Activated CD8-positive, alpha-beta memory T cell treated with anti-CD3 and anti-CD28 coated beads, Interleukin-2, amount 50 U/mL, for 4 hours (primary cell): ENCODE measurements around the gene DIS3L.
"Not testable (repeated sequence)": the region's sequence is repeated elsewhere in the genome, so short reads cannot be mapped to it uniquely, and the experiment has no call there.

Source experiments
- DNase-seq: peaks from one replicate; pipeline ENCODE4 v3.0.0-alpha.2; 2020

DIS3L gene

DNA sequence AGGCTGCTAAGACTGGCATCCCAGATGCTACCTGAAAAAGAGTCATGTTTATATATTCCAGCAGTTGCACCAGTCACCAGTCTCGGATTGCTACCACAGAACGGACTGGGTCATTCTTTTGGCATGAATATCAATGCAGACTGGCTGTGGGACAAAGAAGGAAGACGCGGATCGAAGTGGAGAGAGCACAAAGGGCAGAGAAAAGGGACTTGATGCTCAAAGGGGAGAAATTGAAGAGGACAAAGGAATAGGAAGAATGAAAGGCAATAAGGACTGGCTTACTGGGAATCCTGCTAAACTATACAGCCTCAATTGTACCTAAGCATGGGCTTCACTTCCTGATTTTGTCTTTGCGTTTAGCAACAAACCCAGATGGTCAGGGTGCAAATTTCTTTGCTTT is 15.3 kb upstream of the DIS3L start:
- no peak for DNase-seq

DNA sequence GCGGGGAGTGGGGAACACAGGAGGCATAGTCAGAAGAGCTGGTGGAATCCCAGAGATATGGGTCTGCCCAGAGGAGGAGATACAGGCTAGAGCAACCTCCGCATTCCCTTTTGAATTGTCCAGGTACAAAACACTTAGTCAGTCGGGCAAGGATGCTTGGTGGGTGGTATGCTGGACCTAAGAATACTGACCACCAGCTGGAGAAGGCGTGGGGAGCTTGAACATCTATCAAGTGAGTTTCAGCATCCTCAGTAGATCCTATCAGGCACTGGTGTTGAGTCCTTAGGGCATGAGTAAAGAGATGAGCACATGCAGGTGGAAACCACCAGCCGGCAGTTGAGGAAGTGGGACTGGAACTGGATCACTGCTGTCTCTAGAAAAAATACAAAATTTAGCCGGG is 14.7 kb upstream of the DIS3L start:
- DNase-seq = no peak

DNA sequence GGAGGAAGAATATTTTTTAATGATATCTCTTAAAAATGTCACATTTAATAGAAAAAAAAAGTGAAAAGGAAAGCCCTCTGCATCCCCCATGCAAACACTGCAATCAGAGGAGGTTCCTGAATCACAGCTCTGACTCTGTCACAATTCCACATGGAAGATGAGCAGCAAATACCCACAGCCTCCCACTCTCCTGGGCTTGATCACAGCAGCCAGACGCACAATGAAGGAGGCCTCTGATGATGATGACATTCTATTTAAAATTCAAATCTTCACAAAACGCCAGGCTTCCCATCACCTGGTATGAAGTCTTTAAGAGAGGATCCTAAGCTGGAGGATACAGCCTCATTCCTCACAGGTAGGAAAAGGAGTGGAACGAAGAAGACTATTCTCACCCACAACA is 9.1 kb upstream of the DIS3L start:
- DNase-seq = no peak

DNA sequence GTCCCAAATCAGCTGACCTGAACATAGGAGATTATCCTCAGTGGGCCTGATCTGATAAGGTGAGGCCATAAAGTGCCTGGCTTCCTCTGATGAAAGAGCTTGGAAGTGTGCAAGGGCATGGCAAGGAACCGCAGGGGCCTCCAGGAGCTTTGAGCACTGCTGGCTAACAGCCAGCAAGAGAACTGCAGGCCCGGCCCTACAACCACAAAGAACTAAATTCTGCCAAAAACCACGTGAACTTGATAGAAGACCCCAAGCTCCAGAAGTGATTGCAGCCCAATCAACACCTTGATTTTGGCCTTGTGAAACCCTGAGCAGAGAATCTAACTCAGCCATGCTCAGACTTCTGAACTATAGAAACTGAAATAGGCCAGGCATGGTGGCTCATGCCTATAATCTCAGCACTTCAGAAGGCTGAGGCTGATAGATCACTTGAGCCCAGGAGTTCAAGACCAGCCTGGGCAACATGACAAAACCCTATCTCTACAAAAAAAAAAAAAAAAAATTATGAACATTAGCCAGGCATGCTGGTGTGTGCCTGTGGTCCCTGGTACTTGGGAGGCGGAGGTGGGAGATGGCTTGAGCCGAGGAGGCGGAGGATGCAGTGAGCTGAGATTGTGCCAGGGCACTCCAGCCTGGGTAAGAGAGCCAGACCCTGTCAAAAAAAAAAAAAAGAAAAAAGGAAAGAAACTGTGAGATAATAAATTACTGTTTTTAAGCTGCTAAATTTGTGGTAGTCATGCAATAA is 7.7 kb upstream of the DIS3L start:
- DNase-seq = no peak

DNA sequence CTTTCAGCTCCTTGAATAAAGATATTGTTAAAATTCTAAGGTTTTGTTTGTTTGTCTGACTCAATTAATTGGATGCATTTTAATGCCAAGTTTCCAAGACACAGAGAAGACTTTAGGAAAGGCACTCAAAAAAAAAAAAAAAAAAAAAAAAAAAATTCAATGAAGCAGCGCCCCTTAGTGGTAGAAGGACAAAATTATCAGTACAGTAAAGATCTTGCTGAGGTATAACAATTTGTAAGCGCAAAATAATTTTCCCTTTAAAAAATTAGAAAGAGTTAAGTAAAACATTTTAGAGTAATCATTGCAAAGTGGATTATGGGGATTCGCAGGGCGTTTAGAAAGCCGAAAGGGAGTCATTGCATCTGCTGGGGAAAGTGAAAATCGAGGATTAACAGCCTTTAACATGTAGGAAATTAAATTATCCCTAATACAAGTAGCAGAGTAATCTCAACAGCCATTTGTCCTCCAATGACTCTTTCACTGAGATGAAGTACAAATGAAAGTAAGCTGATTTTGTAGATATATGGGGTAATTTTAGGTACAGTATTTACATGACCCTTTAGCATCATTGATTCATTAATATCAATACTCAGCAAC is 5.8 kb upstream of the DIS3L start:
- no peak for DNase-seq

DNA sequence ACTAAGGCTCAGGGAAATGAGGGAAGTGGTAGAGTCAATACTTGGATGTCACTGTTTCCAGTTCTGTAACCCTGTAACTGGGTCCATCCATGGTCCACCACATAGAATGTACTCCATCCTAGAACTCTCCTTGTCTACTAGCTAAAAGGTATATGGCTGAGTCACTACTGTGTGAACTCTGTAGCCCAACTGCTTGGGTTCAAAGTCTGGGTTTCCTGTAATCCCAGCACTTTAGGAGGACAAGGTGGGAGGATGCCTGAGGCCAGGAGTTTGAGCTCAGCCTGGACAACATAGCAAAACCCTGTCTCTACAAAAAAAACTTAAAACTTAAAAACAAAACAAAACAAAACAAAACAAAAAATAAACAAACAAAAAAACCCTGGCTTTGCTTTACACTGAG is 5.3 kb upstream of the DIS3L start:
- DNase-seq = no peak

DNA sequence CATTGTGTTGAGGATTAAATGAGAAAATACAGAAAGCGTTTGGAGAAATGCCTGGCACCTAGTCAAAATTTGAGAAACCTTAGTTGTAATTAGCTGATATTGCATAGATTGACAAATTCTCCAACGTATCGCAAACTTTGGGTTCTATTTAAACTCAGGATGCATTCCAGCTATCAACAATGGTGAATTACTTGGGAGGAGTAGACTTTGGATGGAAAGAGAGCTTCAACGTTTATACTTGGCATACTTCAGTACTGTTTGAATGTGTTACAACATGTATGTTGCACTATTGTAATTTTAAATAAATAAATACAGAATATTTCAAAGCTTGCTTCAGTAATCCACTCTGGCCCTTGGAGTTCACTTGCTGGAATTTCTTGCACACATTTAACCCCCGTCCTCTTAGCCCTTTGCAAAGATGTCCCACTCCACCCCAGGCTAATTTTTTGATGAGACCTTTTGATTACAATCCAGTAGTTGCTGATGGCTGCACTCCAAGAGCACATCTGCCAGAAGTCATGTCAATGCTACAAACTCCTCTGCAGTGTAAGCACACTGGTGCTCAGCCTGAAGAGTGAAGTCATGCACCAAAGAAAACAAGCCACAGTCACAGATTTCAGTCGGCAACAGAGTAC is 4.7 kb upstream of the DIS3L start:
- DNase-seq = no peak

DNA sequence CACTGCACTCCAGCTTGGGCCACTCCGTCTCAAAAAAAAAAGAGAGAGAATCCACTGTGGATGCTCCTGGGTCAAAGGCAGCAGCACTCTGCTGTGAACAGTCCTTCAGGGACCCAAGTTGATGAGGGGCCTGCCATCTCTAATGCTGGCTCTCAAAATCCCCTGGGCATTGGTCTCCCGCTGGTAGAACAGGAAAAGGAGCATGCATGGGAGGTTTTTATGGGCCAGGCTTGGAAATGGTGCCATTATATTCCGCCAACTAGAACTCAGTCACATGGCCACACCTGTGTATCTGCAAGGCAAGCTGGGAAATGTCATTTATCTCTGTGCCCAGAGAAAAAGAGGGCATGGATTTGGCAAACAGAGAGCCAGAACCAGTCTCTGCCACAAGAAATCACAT is 3.4 kb upstream of the DIS3L start:
- DNase-seq = no peak

DNA sequence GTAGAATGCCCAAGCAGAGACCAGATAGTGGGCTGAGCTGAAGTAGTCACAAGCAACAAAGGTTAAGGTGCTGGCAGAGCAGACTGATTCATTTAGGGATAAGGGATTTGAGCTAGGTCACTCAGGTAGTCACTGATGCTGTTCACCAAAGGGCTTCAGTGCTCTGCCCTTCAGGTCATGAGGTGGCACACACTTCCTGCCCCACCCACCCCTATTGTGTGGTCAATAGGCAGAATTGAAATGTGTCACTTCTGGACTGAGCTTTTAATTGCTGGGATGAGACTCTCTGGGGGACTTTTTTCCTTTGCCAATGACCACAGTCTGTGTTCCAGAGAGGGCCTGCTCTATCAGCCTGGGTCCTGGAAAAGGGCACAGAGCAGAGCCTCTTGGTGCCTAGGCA is 2.9 kb upstream of the DIS3L start:
- DNase-seq = no peak

DNA sequence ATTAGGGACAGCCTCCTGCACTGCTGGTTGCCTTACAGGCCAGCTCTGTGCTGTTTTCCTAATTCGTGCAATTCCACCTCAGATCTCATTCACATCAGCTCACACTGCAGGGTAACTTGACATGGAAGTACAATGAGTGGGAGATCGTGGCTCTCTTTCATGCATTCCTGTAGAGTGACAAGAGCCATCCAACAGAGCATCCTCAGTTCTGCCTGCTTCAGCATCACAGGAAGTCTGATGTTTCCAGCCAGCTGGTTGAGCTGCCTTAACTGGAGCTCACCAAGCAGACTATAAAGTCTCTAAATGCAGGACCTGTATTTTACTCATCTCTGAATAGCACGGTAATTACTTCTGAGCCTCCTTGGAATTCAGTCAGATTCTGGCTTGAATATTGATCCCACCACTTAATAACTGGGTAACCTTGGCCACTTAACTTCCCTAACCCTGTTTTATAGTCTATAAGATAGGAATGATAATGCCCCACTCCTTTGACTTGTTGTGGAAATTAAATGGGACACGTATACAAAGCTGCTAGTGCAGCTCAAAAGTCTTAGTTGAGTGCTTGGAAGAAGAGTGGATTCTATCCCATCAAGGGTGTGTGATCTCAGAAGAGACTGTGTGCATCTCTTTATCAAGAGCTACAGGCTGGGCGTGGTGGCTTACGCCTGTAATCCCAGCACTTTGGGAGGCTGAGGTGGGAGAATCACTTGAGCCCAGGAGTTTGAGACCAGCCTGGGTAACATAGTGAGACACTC is 1.4 kb upstream of the DIS3L start:
- DNase-seq = no peak

DNA sequence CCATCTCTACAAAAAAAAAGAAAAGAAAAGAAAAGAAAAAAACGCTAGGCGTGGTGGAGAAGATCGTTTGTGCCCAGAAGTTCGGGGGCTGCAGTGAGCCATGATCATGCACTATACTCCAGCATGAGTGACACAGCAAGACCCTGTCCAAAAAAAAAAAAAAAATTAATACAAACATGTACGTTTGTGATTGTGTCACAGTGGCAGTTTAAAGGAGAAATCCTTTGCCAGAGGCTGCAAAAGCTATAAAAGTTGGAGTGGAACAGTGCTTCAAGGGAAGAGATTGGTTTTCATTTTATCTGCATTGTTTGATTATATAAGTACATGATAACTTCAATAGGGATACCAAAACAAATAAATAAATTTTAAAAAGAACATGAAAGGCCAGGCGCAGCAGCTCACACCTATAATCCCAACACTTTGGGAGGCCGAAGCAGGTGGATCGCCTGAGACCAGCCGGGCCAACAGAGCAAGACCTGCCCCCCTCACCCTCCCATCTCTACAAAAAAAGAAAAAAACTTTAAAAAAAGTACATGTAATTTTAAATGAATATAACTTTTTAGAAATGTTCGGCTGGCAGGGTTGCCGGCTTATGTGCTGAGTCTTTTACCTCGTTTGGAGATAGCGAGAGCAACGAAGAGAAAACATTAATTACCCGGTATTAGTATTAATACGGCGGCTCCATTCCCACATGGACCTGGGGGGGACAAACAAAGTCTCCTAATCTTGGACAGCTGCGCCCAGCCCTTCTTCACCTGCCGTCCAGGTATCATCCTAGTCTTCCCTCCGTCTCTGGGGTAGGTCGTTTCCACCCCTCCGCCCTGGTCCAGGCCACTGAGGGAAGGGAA is 573 bp upstream of the DIS3L start:
- DNase-seq = no peak

DNA sequence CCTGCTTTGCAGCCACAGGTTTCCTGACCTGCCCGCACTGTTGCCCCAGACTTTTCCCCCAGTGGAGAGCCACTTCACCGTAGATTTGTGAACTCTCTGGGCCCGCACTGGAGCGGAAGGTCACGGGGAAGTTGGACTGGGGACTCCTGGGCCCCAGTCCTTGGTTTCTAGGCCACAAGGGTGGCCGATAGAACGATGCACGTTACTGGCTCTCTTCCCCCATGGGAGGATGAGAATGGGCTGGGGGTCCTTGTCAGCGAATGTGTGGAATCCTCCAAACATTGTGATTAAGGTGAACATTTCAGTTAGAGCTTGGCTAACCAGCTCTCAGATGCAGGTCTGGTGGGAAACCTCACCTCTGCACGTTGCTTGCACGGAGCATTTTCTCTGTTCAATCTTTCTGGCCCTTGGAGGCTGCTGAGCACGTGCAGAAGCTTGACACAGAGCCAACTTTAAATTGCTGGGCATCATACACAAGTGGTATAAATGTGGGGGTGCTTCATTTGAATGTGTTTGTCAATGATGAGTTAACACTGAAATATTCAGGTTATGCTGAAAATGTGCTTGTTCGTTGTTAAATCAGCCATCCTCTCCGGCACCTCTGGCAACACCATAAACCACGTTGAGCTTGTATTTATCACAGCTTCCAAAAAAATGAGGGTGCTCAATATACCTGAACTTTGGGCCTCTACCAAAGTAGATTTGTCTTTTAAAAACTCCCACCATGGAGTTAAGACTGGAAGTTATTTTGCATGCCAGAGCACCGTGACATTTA is 976 bp downstream of the DIS3L start:
- DNase-seq = no peak

DNA sequence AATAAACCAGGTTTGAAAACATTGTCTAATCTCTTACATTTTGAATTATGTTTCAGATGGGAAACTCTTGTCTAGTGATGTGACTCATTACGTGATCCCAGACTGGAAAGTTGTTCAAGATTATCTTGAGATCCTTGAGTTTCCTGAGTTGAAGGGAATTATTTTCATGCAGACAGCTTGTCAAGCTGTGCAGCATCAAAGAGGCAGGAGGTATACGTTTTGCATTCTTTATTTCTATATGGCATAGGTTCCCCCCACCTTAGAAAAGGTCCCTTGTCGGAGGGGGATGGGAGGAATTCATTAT is 1.5 kb downstream of the DIS3L start:
- DNase-seq = no peak

DNA sequence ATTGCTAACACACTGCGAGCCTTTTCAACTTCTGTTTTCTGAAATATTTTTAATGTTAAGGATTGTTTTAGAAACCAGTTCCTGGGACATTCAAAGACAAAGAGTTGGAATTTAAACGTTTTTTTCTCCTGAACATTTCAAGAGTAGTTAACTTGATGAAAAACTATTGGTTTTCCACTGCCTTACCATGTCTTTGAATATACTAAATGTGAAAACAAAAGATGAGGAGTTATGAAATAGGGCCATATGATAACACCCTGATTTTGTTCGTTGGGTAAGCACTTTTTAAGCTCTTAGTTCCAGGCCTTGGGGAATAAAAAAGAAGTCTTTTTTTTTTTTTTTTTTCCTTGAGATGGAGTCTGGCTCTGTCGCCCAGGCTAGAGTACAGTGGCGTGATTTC is 2.8 kb downstream of the DIS3L start:
- DNase-seq = no peak

DNA sequence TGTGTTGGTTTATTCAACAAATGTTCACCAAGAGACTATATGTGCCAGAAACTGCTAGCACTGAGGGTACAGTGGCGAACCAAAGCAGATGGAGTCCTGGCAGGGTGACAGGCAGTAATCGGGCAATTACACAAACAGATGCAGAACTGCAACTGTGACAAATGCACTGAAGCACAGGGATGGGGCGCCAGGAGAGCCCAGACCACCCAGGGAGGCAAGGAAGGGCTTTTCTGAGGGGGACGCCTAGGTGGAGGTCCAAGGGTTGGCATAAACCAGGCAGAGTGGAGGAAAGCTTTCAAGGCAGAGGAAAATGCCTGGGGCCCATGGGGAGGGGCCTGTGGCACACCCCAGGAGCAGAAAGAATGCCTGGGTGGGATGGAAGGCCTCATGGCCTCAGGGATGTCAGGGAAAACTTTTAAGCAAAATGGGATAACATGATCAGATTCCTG is 5.5 kb downstream of the DIS3L start:
- DNase-seq = no peak

DNA sequence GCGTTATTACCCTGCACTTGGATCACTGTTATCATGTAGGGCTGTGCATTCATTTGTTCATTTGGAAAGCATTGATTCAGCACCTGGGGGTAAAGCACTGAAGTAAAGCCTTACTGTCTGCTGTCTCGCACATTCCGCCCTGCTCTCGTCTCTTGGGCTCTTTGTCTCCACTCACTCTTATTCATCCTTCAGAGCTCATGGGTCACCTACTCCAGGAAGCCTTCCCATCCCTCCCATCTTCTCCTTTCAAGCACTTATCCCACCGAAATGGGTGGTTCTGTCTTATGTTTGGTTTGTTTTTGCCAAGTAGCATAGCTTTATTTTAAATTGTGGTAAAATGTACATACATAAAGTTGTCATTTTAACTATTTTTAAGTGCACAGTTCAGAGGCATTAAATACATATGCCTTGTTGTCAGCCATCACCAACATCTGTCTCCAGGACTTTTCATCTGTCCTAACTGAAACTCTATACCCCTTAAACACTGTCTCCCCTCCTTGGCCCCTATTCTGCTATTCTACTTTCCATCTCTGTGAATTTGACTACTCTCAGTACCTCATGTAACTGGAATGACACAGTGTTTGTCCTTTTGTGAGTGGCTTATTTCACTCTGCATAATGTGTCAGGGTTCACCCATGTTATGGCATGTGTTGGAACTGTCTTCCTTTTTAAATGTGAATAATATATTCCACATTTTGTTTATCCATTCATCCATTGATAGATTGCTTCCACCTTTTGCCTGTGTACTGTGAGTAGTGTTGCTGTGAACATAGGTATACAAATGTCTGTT is 9.3 kb downstream of the DIS3L start:
- no peak for DNase-seq

DNA sequence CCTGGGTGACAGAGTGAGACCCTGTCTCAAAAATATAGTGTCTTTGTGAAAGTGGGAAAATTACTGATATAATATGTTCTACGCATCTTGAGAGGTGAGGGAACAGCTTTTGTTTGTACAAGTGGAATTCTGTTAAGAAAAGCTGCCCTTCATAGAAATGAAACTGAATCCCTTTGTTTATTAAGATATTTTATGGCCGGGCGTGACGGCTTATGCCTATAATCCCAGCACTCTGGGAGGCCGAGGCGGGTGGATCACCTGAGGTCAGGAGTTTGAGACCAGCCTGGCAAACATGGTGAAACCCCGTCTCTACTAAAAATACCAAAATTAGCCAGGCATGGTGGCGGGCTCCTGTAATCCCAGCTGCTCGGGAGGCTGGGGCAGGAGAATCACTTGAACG is 11.1 kb downstream of the DIS3L start:
- not testable (repeated sequence) for DNase-seq

DNA sequence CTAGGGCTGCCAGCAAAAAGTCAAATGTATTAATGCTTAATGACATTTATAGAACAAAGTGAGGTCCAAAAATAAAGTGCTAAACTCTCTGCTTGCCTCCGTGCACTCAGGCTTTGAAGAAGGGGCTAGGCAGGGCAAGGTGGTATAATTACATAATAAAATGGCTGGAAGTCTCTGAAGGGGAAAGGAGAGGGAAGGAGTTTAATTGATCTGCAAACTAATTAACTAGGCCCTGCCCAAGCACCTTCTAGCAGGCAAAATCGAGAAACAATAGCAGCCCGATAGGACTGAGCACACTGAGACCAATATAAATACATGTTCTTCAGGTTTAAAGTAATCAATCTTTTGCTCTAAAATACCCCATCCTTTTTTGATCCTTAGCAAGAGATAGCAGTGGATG is 13.0 kb downstream of the DIS3L start:
- no peak for DNase-seq

DNA sequence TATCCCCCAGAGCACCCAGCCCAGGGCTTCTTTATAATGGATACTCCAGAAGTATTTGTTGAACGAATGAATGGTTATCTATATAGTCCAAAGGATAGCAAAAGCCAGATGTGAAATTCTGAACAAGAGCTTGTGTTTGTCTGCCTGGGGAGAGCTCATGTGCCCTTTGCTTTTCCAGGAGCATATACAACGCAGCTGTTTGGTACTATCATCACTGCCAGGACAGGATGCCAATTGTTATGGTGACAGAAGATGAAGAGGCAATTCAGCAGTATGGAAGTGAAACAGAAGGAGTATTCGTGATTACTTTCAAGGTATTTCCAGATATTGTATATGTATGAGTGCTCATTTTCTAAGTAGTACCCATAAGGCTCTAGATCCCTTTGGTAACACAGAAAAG is 15.2 kb downstream of the DIS3L start:
- no peak for DNase-seq

DNA sequence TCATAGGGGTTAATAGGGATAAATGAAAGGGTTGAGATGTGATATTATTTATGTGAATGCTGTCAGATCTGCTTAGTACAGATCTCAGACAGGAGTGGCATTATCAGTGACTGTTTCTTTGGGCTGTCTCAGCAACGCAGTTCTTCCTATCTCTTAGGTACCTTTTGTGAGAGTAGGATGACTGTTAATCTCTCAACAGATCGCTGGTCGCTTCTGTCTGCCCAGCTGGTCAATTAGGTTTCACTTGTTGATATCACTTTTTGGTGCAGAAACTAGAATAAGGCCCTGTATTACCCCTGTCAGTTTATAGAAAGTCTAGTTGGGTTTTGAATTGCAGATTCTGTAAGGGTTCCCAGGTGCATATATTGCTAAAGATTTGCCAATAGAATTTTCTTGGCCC is 16.5 kb downstream of the DIS3L start:
- DNase-seq = no peak

DNA sequence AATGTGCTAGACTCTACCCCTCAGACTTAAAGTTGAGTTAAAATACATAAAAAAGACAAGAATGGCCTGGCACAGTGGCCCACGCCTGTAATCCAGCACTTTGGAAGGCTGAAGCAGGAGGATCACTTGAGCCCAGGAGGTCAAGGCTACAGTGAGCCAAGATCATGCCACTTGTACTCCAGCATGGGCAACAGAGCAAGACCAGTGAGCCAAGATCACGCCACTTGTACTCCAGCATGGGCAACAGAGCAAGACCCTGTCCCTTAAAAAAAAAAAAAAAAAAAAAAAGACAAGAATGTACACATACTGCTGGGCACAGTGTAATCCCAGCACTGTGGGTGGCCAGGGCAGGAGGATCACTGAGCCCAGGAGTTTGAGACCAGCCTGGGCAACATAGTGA is 17.4 kb downstream of the DIS3L start:
- no peak for DNase-seq
